HG03175 (cell line): ENCODE results near the gene ZC3H7B.
"Not testable (repeated sequence)": the region's sequence is repeated elsewhere in the genome, so short reads cannot be mapped to it uniquely, and the experiment has no call there.

Experiments used
- ATAC-seq: cut with Tn5 transposase; IDR thresholded peaks from one replicate; pipeline ENCODE4 v1.9.1; 2021; ENCODE audit warnings: mild to moderate bottlenecking, moderate library complexity; ENCODE audit not compliant: unreplicated experiment

Gene ZC3H7B

DNA sequence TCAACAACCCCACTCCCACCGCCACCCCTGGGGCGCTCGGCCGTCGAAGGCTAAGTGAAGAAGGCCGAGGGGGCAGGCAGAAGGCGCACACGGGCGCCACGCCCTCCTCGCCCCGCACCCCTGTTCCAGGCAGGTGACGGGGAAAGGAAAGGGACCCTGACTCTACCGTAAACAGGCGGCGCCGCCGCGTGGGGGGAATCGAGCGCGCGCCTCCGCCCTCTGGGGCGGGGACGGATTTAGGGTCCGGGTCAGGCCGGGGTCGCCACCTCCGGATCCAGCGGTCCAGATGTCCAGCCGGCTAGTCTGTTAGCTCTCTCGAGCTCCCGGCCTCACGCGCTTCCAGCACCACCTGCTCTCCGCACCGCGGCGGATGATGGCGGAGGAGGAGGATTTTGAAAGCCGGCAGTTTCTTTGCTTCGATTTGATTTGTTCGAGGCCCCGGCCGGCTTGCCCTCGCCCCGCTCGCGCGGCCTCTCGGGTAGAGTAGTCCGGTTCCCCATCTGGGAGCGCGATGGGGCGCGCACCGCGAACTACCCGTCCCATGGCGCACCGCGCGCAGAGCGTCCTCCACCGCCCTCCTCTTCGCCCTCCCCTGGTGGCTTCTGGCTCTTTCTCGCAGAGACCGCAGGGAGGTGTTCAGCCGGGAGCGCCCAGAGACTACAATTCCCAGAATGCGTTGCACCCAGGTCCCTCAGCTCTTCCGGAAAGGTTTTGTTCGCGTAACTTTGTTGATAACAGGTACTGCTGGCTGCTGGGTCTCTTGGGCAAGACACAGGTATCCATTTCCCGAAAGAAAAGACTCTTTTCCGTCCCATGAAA lies 15.3 kb upstream of the ZC3H7B start, which contains the start of gene RANGAP1:
Gene RANGAP1 (minus strand): TSS at position 368 of the 819 bp plus-strand sequence. CDS start 5,143 bp downstream, outside the sequence.
- ATAC-seq: peak; percentile 94

DNA sequence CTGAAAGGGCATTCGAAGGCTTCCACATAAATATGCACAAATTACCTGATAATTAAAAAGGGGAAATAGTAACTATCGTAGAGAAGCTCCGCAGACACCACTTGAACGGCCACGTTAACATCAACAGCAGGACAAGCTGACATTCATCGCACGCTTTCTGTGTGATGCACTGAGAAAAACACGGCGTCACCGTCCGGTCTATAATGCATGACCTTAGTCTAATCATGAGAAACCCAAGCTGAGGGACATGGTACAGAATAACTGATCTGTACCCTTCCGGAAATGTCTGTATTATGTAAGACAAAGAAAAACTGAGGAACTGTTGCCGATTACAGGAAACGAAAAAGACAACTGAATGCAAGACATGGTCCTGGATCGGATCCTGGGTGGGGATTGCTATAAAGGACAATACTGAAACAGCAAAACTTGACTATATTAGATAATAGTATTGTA lies 14.7 kb upstream of the ZC3H7B start:
- ATAC-seq: peak; percentile 21

DNA sequence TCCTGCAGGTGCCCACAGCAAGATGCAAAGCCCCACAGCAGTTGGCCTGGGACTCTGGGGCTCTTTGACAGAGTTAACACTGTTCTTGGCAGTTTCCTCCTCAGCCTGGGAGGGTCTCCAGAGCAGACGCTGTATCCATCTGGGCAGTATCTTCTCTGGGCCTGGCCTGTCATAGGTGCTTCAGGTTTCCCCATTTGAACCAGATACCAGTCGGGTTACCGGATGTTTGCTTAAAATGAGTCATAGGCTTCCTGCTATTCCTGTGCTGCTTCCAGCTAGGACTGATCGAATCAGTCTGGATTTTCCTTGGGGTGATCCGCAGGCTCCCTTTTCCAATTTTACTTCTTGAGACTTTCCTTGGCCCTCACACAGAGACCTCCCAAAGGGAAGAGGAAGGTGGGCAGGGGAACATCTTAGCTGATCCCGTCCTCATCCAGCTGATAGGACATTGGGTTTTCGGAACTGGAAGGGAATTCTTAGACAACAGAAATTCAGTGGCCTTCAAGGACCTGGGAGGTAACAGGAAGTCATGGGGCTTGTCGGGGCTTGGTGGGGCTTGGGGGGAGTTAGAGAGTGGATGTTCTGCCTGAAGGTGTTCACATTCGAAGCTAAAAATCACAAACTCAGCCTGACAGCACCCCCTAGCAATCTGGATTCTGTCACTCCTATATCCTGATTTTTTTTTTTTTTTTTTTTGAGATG lies 12.9 kb upstream of the ZC3H7B start:
- ATAC-seq: no peak

- ATAC-seq: no peak
Measured at GRCh38 chr22:41289671-41290070, 11.7 kb upstream of the ZC3H7B start.

GRCh38 chr22:41290262-41291221 lies 10.8 kb upstream of the ZC3H7B start:
- no peak for ATAC-seq

- ATAC-seq: not testable (repeated sequence)
Measured at GRCh38 chr22:41294816-41295215, 6.5 kb upstream of the ZC3H7B start.

DNA sequence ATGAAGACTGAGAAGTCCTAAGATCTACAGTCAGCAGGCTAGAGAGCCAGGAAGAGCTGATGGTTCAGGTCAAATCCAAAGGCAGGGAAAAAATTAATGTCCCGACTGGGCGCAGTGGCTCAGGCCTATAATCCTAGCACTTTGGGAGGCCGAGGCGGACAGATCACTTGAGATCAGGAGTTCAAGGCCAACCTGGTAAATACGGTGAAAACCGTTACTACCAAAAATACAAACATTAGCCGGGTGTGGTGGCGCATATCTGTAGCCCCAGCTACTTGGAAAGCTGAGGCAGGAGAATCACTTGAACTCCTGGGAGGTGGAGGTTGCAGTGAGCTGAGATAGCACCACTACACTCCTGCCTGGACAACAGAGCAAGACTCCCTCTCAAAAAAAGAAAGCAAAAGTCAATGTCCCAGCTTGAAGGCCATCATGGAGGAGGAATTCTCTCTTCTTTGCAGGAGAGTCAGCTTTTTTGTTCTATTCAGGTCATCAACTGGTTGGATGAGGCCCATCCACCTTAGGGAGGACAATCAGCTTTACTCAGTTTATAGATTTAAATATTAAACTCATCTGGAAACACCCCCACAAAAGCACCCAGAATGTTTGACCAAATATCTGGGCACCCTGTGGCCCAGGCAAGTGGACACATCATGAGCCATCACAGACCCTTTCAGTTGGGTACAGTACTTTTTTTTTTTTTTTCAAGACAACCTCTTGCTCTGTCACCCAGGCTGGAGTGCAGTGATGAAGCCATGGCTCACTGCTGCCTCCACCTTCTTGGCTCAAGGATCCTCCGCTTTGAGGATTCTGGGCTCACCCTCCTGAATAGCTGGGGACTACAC lies 4.3 kb upstream of the ZC3H7B start:
- ATAC-seq: no peak

- ATAC-seq: no peak
Measured at GRCh38 chr22:41300661-41301060, 664 bp upstream of the ZC3H7B start.

DNA sequence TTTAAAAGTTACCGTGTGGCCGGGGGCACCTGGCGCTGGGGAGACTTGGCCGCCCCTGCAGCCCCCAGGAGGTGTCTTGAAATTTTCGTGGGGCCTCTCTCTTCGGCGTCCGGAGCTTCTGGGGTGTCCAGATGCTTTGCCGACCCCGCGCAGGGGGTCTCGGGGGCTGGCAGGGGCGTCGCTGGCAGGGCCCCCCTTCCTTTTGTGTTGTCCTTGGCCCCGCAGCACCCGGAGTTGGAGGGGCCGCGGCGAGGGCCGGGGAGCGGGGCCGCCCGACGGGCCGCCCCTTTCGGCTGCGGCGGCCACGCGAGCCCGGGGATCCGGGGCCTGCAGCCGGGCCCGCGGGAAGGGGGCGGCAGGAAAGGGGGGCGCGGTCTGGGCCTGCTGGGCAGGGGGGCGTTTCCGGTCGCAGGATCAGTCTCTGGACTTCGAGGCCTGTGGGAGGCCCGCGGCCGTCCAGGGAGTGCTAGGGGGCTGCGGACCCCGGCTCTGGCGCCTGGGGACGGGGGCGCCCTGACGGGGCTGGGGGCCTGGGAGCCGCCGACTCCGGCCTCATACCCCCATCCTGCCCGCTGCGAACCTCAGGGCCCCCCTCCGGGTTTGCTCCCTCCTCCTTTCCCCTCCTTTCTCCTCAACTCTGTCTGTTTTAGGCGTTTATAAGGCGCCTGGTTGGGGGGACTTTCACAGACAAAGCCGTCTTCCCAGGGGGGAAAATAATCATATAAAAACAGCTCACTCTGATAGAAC lies 869 bp downstream of the ZC3H7B start:
- no peak for ATAC-seq

DNA sequence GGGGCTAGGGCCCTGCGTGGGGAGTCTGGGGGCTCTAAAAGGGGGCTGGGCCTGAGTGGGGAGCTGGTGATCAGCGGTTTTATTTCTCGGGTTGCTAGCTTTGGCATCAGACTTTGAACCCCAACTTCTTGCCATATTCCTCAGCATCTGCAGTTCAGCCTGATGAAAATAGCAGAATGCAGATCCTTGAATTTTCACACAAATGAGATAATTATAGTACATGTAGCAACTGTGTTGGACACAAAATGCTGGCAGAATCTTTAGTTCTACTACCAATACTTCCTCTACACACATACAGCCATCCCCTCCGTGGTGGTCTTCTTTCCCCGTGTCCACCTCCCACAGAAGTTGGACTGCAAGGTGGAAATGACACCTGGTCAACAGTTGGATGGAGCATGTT lies 1.5 kb downstream of the ZC3H7B start:
- no peak for ATAC-seq

DNA sequence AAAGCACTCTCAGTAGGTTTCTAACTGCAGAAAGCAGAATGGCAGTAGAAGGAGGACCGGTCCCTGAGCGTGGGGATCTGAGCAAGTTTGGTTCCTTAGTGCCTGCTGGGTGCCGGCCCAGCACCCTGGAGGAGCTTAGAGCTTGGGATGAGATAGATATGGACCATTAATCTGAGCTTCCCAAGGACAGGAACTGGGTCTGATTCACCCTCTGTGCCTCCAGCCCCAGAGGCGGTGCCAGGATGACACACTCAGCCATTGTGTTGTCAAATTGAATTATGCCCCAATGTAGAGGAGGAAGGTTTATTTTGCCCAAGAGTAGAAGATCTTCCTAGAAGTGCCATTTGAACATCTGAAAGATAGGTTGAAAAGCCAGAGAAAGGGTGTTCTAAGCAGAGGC lies 4.3 kb downstream of the ZC3H7B start:
- ATAC-seq: no peak

GRCh38 chr22:41308054-41308453 lies 6.7 kb downstream of the ZC3H7B start:
- ATAC-seq: no peak

- ATAC-seq: no peak
Measured at GRCh38 chr22:41308544-41308947, 7.2 kb downstream of the ZC3H7B start.

DNA sequence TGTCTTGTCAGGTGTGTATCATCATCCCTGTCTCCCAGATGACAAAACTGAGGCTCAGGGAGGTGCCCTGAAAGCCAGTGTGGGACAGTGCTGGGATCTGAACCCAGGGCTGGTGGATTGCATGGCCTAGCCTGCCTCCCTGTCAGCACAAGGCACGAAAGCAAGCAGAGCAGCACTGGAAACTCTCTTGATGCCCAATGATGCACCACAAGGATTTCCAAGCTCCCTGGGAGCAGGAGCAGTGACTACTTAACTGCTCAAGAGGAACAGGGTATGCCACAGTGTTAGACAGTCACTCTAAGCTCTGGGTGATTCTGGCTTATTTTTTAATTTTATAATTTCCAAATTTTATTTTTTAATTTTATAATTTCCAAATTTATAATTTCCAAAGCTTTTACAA lies 9.0 kb downstream of the ZC3H7B start:
- ATAC-seq: no peak

DNA sequence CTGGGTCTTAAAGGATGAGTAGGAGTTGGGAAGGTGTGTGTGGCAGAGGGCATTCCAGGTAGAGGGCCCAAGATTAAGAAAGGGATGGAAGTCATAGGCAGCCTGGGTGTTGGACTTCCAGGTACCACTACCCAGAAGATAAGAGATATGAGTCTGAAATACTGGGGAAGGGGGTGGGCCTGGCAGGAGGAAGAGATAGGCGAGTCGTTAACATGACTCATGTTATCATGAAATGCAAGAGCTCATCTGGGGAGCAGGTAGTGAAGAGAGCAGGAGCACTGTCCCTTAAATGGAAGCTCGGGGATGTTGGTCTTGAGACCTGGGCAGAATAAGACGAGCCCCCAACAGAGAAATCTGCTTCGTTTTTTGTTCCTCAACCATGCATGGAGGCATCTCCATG lies 10.2 kb downstream of the ZC3H7B start:
- ATAC-seq: no peak

- ATAC-seq: no peak
Measured at GRCh38 chr22:41314821-41315220, 13.5 kb downstream of the ZC3H7B start.

- ATAC-seq: no peak
Measured at GRCh38 chr22:41315586-41315985, 14.3 kb downstream of the ZC3H7B start.

DNA sequence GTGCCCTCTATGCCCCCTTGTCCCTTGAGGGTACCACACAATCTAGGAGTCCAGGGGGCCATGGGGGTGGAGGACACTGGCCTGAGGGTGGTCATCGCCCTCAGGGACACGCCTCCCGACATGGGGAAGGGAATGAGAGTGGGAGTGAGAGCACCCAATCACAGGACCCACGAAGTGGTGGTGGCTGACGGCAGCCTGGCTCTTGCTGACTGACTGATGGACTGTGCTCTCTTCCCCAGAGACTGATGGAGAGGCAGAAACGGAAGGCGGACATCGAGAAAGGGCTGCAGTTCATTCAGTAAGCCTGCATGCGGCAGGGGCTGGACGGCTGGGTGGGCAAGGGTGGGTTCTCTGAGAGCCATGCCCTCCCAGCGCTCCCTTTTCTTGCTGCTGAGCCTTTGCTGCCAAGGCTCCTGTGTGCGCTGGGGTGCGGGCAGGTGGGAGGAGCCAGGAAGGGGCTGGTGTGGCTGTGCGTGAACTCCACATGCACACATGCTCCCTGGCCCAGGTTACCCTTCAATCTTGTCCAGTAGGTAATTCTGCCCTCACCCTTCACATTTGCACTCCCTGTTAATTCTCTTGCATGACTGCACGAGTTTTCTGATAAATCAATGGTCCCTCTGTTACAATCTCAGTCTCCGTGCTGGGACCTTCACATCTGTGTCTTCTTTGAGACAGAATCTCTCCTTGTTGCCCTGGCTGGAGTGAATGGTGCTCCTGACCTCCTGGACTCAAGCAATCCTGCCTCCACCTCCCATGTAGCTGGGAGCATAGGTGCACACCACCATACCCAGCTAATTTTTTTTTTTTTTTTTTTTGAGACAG lies 19.3 kb downstream of the ZC3H7B start:
- ATAC-seq: no peak
